Neuronal stem cell (in vitro differentiated cells): Measurements from ENCODE around the gene STAT5A.
A peak's percentile ranks its signal among the peaks of the same experiment; 100 is the strongest.

Source experiments
- DNase-seq: peaks from one replicate; pipeline ENCODE4 v3.0.0-alpha.2; 2013; ENCODE audit warnings: low spot score
- H2AFZ ChIP-seq: one replicate; pipeline ENCODE4 v1.6.1; 2013; ENCODE audit warnings: mild to moderate bottlenecking, low read length, inconsistent platforms
- H2AK5ac ChIP-seq: 2 replicates; pipeline ENCODE4 v1.6.1; 2013; ENCODE audit warnings: low read depth, mild to moderate bottlenecking, inconsistent platforms, low read length, moderate library complexity, mixed read lengths
- H2BK120ac ChIP-seq: 2 replicates; pipeline ENCODE4 v1.6.1; 2013; ENCODE audit warnings: low read depth, mild to moderate bottlenecking, inconsistent platforms, low read length, moderate library complexity, mixed read lengths
- H2BK12ac ChIP-seq: one replicate; pipeline ENCODE4 v1.6.1; 2013; ENCODE audit warnings: low read length, inconsistent platforms
- H2BK15ac ChIP-seq: 2 replicates; pipeline ENCODE4 v1.6.1; 2013; ENCODE audit warnings: mild to moderate bottlenecking, low read length, inconsistent platforms, mixed read lengths
- H2BK5ac ChIP-seq: one replicate; pipeline ENCODE4 v1.6.1; 2013; ENCODE audit warnings: inconsistent platforms, mild to moderate bottlenecking, low read length, moderate library complexity
- H3K14ac ChIP-seq: one replicate; pipeline ENCODE4 v1.6.1; 2013; ENCODE audit warnings: low read length, inconsistent platforms
- H3K18ac ChIP-seq: 2 replicates; pipeline ENCODE4 v1.6.1; 2013; ENCODE audit warnings: low read length, inconsistent platforms
- H3K23ac ChIP-seq: 2 replicates; pipeline ENCODE4 v1.6.1; 2013; ENCODE audit warnings: low read depth, mild to moderate bottlenecking, mixed read lengths, low read length, inconsistent platforms; ENCODE audit not compliant: poor library complexity
- H3K27ac ChIP-seq: replicated peaks from 3 replicates; pipeline ENCODE4 v1.5.1; 2013; ENCODE audit warnings: low read length, inconsistent platforms
- H3K27me3 ChIP-seq, 3 experiments: 2 replicates each; pipeline ENCODE4 v1.6.1; 2013; ENCODE audit warnings: low read length in 3 of 3, mild to moderate bottlenecking in 2 of 3, inconsistent platforms in 1 of 3, low read depth in 1 of 3, mixed read lengths in 1 of 3, moderate library complexity in 1 of 3; ENCODE audit not compliant: control insufficient read depth in 3 of 3, insufficient read depth in 3 of 3
- H3K36me3 ChIP-seq, 2 donors: replicated peaks in 1 of 2; 2 replicates each; pipeline ENCODE4 v1.6.1; 2013; ENCODE audit warnings: low read length in 2 of 2; ENCODE audit not compliant: control insufficient read depth in 2 of 2, insufficient read depth in 2 of 2
- H3K4ac ChIP-seq: 2 replicates; pipeline ENCODE4 v1.6.1; 2013; ENCODE audit warnings: inconsistent platforms, mild to moderate bottlenecking, low read length, moderate library complexity
- H3K4me1 ChIP-seq, 2 donors: 1 replicate in 1 of 2; 2 replicates in 1 of 2; pipeline ENCODE4 v1.6.1; 2013; ENCODE audit warnings: low read length in 2 of 2, low read depth in 1 of 2; ENCODE audit not compliant: control insufficient read depth in 2 of 2, insufficient read depth in 1 of 2
- H3K4me2 ChIP-seq: one replicate; pipeline ENCODE4 v1.6.1; 2013; ENCODE audit warnings: mild to moderate bottlenecking, low read length, inconsistent platforms; ENCODE audit not compliant: insufficient read depth, poor library complexity, severe bottlenecking
- H3K4me3 ChIP-seq, 2 donors: 2 replicates each; pipeline ENCODE4 v1.5.1; 2013; ENCODE audit warnings: low read length in 2 of 2, mild to moderate bottlenecking in 2 of 2, inconsistent platforms in 1 of 2, moderate library complexity in 1 of 2
- H3K79me1 ChIP-seq: one replicate; pipeline ENCODE4 v1.6.1; 2013; ENCODE audit warnings: low read depth, mild to moderate bottlenecking, inconsistent platforms, low read length, moderate library complexity
- H3K9ac ChIP-seq: one replicate; pipeline ENCODE4 v1.6.1; 2013; ENCODE audit warnings: mild to moderate bottlenecking, low read depth, low read length, inconsistent platforms; ENCODE audit not compliant: poor library complexity
- H3K9me3 ChIP-seq, 2 donors: replicated peaks in 1 of 2; 2 replicates each; pipeline versions ENCODE3 to v1.6.1; 2013; ENCODE audit warnings: low read length in 2 of 2, mild to moderate bottlenecking in 2 of 2, inconsistent platforms in 1 of 2, low read depth in 1 of 2, mixed read lengths in 1 of 2, moderate library complexity in 1 of 2; ENCODE audit not compliant: control insufficient read depth in 2 of 2, insufficient read depth in 1 of 2
- H4K8ac ChIP-seq: one replicate; pipeline ENCODE4 v1.6.1; 2013; ENCODE audit warnings: low read depth, mild to moderate bottlenecking, inconsistent platforms, low read length, moderate library complexity
- H4K91ac ChIP-seq: one replicate; pipeline ENCODE4 v1.6.1; 2013; ENCODE audit warnings: low read length, low read depth, mild to moderate bottlenecking, inconsistent platforms; ENCODE audit not compliant: poor library complexity
- WGBS, 2 donors: extraction: QIAGEN DNeasy Blood & Tissue Kit; methylation state at CpG; one replicate each; pipeline ENCODE4 v1.1.7; 2013; ENCODE audit warnings: missing lambda C conversion rate in 2 of 2, mixed read lengths in 1 of 2; ENCODE audit not compliant: insufficient read length in 2 of 2, insufficient replicate concordance in 1 of 2; ENCODE audit errors: extremely low coverage in 2 of 2; 5-methylcytosine and 5-hydroxymethylcytosine counted together

Gene STAT5A

DNA sequence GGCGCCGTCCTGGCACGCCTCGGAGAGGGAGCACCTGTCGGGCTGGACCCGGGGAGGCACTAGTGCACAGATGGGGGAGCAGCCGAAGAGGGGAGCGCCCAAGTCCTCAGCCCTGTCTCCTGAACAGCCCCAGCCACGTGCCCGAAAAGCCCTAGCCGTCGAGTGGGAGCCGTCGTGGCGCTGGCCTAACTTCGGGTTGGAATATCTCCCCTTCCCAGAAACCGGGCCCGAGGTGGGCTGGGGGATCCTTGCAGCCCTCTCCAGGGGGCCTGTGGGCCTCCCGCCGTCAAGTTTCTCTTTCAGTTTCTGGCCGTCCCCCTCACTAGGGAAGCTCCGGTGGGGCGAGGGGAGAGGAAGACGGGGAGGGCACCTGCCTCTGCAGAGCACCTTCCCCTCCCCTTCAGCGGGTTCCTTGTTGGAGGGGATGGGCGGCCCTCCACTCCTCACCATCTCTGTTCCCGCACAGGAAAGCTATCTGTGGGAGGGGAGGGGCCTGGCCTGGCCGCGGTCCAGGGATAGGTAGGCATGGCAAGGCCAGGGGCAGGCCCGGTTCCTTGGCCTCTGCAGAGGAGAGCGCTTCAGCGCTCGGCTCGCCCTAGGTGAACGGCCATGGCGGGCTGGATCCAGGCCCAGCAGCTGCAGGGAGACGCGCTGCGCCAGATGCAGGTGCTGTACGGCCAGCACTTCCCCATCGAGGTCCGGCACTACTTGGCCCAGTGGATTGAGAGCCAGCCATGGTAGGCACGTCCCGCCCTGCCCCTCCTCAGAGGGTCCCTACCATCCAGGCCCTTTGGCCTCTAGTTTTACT lies 709 bp downstream of the STAT5A start:
- H3K4ac ChIP-seq = peak overlapping the region; percentile 84
- H3K4me2 ChIP-seq = peak overlapping the region; percentile 83
- no peak overlapping the region for H3K14ac ChIP-seq
- peak overlapping the region; percentile 96 for H2AK5ac ChIP-seq
- peaks cover 2% of the 10 kb centered on the region for H3K79me1 ChIP-seq
- H3K36me3 ChIP-seq = no peaks in the 10 kb centered on the region
- WGBS, 2 donors = no CpG with 5 or more reads among the region's 44 CpGs
- H2AFZ ChIP-seq = peak overlapping the region; percentile 78
- H3K9ac ChIP-seq = peak overlapping the region; percentile 44
- H4K8ac ChIP-seq = peak overlapping the region; percentile 17
- H3K27me3 ChIP-seq = peaks cover 7 to 39% (median 38%) of the 10 kb centered on the region in 3 experiments
- peak overlapping the region; percentile 89 for H2BK15ac ChIP-seq
- no peaks in the 10 kb centered on the region for H3K9me3 ChIP-seq
- peak overlapping the region; percentile 41 for H2BK12ac ChIP-seq
- DNase-seq = no peak
- peak overlapping the region; percentile 66 for H2BK5ac ChIP-seq
- H3K18ac ChIP-seq = peak overlapping the region; percentile 85
- no peak overlapping the region for H4K91ac ChIP-seq
- peaks cover 2 to 14% of the 10 kb centered on the region in 2 donors for H3K4me1 ChIP-seq
- H3K23ac ChIP-seq = peak overlapping the region; percentile 91
- no peak overlapping the region for H2BK120ac ChIP-seq
- H3K4me3 ChIP-seq = peak overlapping the region in 1 of 2 donors; percentile 79
- H3K27ac ChIP-seq = no peak overlapping the region

DNA sequence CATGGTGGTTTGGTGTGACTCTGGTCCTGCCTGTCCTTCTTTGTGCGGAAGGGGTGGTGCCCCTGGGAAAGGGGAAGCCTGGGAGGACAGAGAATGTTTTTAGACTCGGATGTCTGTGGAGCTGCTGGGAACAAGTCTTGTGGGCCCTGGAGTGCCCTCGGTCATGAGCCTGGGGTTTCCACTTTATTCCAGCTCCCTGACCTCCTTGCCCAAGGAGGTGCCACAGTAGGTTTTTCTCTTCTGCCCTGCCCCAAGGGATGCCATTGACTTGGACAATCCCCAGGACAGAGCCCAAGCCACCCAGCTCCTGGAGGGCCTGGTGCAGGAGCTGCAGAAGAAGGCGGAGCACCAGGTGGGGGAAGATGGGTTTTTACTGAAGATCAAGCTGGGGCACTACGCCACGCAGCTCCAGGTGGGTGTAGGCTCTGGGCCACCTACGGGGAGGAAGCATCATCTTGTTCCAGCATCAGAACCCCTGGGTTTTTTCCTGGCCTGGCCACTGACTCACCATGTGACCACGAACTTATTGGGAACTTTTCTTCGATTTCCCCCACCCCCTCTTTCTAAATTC lies 1.4 kb downstream of the STAT5A start:
- peak overlapping the region; percentile 96 for H2AK5ac ChIP-seq
- H4K8ac ChIP-seq = no peak overlapping the region
- no peak overlapping the region for H3K14ac ChIP-seq
- no peaks in the 10 kb centered on the region for H3K36me3 ChIP-seq
- H2BK15ac ChIP-seq = peak overlapping the region; percentile 89
- peaks cover 2 to 13% of the 10 kb centered on the region in 2 donors for H3K4me1 ChIP-seq
- H3K79me1 ChIP-seq = peaks cover 2% of the 10 kb centered on the region
- peak overlapping the region; percentile 84 for H3K4ac ChIP-seq
- no peak overlapping the region for H2BK120ac ChIP-seq
- no peak overlapping the region for H2BK12ac ChIP-seq
- DNase-seq = no peak
- peaks cover 7 to 45% (median 38%) of the 10 kb centered on the region in 3 experiments for H3K27me3 ChIP-seq
- peak overlapping the region; percentile 91 for H3K23ac ChIP-seq
- H3K4me3 ChIP-seq = no peak overlapping the region
- no peak overlapping the region for H4K91ac ChIP-seq
- H3K4me2 ChIP-seq = no peak overlapping the region
- H3K9me3 ChIP-seq = no peaks in the 10 kb centered on the region
- peak overlapping the region; percentile 44 for H3K9ac ChIP-seq
- H2AFZ ChIP-seq = peak overlapping the region; percentile 78
- H2BK5ac ChIP-seq = peak overlapping the region; percentile 66
- WGBS, 2 donors = no CpG with 5 or more reads among the region's 9 CpGs
- no peak overlapping the region for H3K18ac ChIP-seq
- H3K27ac ChIP-seq = no peak overlapping the region

DNA sequence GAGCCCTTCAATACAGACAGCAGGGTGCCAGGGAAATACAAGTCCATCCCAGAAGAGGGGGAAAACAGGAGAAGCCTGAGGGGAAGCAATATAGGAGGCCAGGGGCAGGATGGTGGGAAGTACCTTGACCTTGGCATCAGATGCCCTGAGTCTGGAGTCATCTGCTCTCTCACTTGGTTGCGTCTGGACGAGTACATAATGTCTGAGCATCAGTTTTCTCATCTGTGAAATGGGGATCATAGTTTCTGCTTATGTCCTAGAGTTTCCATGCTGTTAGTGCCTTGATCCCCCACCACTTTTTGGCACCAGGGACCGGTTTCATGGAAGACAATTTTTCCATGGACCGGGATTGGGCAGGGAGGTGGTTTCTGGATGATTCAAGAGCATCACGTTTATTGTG lies 2.3 kb downstream of the STAT5A start:
- Histone ChIP-seq H3K9me3 (no peaks in the 10 kb centered on the region), H3K4me3 (no peak overlapping the region)

DNA sequence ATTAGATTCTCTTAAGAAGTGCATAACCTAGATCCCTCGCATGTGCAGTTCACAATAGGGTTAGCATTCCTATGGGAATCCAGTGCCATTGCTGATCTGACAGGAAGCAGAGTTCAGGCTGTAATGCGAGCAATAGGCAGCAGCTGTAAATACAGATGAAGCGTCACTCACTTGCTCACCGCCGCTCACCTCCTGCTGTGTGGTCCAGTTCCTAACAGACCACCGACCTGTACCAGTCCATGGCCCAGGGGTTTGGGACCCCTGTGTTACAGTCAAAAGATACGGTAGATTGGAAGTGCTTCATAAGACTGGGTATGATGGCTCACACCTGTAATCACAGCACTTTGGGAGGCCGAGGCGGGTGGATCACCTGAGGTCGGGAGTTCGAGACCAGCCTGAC lies 2.8 kb downstream of the STAT5A start:
- H3K4me1 ChIP-seq = peaks cover 2 to 13% of the 10 kb centered on the region in 2 donors
- no peak overlapping the region for H4K8ac ChIP-seq
- no peak overlapping the region for H3K4ac ChIP-seq
- H3K18ac ChIP-seq = no peak overlapping the region
- H3K79me1 ChIP-seq = peaks cover 2% of the 10 kb centered on the region
- H3K4me3 ChIP-seq = no peak overlapping the region
- H3K36me3 ChIP-seq = no peaks in the 10 kb centered on the region
- H3K23ac ChIP-seq = no peak overlapping the region
- H2AFZ ChIP-seq = no peak overlapping the region
- no peak overlapping the region for H2BK5ac ChIP-seq
- no peak overlapping the region for H4K91ac ChIP-seq
- H3K9me3 ChIP-seq = no peaks in the 10 kb centered on the region
- H3K27me3 ChIP-seq = peaks cover 7 to 46% (median 38%) of the 10 kb centered on the region in 3 experiments
- no CpG with 5 or more reads among the region's 11 CpGs for WGBS, 2 donors
- H3K27ac ChIP-seq = no peak overlapping the region
- H2BK12ac ChIP-seq = no peak overlapping the region
- no peak overlapping the region for H2BK120ac ChIP-seq
- H2AK5ac ChIP-seq = no peak overlapping the region
- DNase-seq = no peak
- no peak overlapping the region for H3K9ac ChIP-seq
- peak overlapping the region; percentile 94 for H3K14ac ChIP-seq
- H3K4me2 ChIP-seq = no peak overlapping the region
- no peak overlapping the region for H2BK15ac ChIP-seq

More for the DNA sequence above, 2.3 kb downstream of the STAT5A start:
- H2BK12ac ChIP-seq = no peak overlapping the region
- H4K8ac ChIP-seq = no peak overlapping the region
- no peaks in the 10 kb centered on the region for H3K36me3 ChIP-seq
- peaks cover 7 to 46% (median 38%) of the 10 kb centered on the region in 3 experiments for H3K27me3 ChIP-seq
- H2BK15ac ChIP-seq = no peak overlapping the region
- no CpG with 5 or more reads among the region's 5 CpGs for WGBS, 2 donors
- H3K9ac ChIP-seq = no peak overlapping the region
- no peak overlapping the region for H2AK5ac ChIP-seq
- no peak overlapping the region for H2BK120ac ChIP-seq
- peaks cover 2 to 13% of the 10 kb centered on the region in 2 donors for H3K4me1 ChIP-seq
- H4K91ac ChIP-seq = no peak overlapping the region
- H3K14ac ChIP-seq = no peak overlapping the region
- H3K79me1 ChIP-seq = peaks cover 2% of the 10 kb centered on the region
- no peak overlapping the region for H3K4me2 ChIP-seq
- no peak overlapping the region for H3K4ac ChIP-seq
- no peak overlapping the region for H3K23ac ChIP-seq
- no peak overlapping the region for H2BK5ac ChIP-seq
- no peak overlapping the region for H2AFZ ChIP-seq
- DNase-seq = no peak
- no peak overlapping the region for H3K27ac ChIP-seq
- H3K18ac ChIP-seq = no peak overlapping the region
